Measurements from ENCODE around the gene TMTC1.

DNA sequence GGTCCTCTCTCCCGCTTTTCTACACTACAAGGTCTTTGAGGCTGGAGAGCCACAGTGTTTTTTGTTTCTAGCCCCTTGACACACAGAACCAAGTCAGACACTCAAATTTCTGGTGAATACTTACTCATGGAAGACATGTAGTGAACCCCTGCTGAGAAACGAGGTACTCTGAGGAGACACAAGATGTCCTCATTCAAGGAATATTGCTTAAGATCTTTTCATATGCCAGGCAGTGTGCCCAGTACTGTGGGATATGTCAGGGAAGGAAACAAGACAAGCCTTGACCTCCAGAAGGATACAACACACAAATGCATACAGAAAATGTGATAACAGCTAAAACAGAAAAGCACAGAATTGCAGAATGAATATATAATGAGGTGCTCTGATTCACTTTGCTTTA, 75.9 kb downstream of the TMTC1 start:
- TF ChIP-seq CSDC2 (CRISPR knock-in tag; IDR thresholded peaks at IDR 0.05) (no peak), ZFP3 (CRISPR knock-in tag; IDR thresholded peaks at IDR 0.05) (no peak), ZC3H10 (CRISPR knock-in tag; IDR thresholded peaks at IDR 0.05) (no peak), ESRRG (CRISPR knock-in tag; IDR thresholded peaks at IDR 0.05) (no peak)
- TF ChIP-seq, protein P1, sequence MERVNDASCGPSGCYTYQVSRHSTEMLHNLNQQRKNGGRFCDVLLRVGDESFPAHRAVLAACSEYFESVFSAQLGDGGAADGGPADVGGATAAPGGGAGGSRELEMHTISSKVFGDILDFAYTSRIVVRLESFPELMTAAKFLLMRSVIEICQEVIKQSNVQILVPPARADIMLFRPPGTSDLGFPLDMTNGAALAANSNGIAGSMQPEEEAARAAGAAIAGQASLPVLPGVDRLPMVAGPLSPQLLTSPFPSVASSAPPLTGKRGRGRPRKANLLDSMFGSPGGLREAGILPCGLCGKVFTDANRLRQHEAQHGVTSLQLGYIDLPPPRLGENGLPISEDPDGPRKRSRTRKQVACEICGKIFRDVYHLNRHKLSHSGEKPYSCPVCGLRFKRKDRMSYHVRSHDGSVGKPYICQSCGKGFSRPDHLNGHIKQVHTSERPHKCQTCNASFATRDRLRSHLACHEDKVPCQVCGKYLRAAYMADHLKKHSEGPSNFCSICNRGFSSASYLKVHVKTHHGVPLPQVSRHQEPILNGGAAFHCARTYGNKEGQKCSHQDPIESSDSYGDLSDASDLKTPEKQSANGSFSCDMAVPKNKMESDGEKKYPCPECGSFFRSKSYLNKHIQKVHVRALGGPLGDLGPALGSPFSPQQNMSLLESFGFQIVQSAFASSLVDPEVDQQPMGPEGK (CRISPR knock-in tag; IDR thresholded peaks at IDR 0.05; ENCODE audit: borderline replicate concordance), result no peak
